Uterus (tissue), 4 donors: ENCODE data around the gene FOLR3. TPM values are rescaled to one million over a fixed set of nuclear protein-coding genes. Genes with fewer than 3 reads are reported as not detected.
"Not testable (repeated sequence)": the region's sequence is repeated elsewhere in the genome, so short reads cannot be mapped to it uniquely, and the experiment has no call there.

Source experiments
- DNase-seq, 2 donors: peaks; one replicate each; pipeline ENCODE4 v3.0.0-alpha.2; 2019 to 2020
- H3K27ac ChIP-seq, 2 donors: fragments of 200-600 bp; sonication (generic); 1 replicate in 1 of 2; 2 replicates in 1 of 2; pipeline ENCODE4 v1.5.1; 2016 to 2018
- H3K27me3 ChIP-seq, 2 donors: fragments of 200-600 bp; sonication (generic); one replicate each; pipeline ENCODE4 v1.5.1; 2018 to 2019; ENCODE audit warnings: control low read depth in 1 of 2
- H3K36me3 ChIP-seq, 2 donors: fragments of 200-600 bp; sonication (generic); one replicate each; pipeline ENCODE4 v1.5.1; 2019; ENCODE audit warnings: control low read depth in 1 of 2
- H3K4me1 ChIP-seq, 2 donors: fragments of 200-600 bp; sonication (generic); one replicate each; pipeline ENCODE4 v1.5.1; 2018 to 2019; ENCODE audit warnings: control low read depth in 1 of 2
- H3K4me3 ChIP-seq, 2 donors: fragments of 200-600 bp; sonication (generic); 1 replicate in 1 of 2; 2 replicates in 1 of 2; pipeline ENCODE4 v1.5.1; 2018 to 2019; ENCODE audit warnings: mild to moderate bottlenecking in 1 of 2
- H3K9me3 ChIP-seq, 2 donors: fragments of 200-600 bp; sonication (generic); one replicate each; pipeline ENCODE4 v1.5.1; 2019; ENCODE audit warnings: control low read depth in 1 of 2
- CTCF ChIP-seq, 4 experiments: fragments of 200-600 bp in 2 of 4; fragments of 450-650 bp in 2 of 4; sonication (generic) in 2 of 4; IDR thresholded peaks; one replicate each; pipeline ENCODE4 v1.5.1; 2016 to 2019; ENCODE audit warnings: antibody characterized with exemption in 4 of 4, mild to moderate bottlenecking in 2 of 4, moderate library complexity in 1 of 4
- POLR2A ChIP-seq, 2 donors: fragments of 450-650 bp; IDR thresholded peaks; one replicate each; pipeline ENCODE4 v1.6.1; 2016; ENCODE audit warnings: antibody characterized with exemption in 2 of 2, mild to moderate bottlenecking in 1 of 2, moderate library complexity in 1 of 2
- intact Hi-C: fragments of 100-400 bp; cut with DNase I; formaldehyde crosslinking; loops from one replicate; pipeline ENCODE4 v1.15.1; 2023; ENCODE audit warnings: low total_unique reads
- total RNA-seq, 4 donors: library from RNA; depleted of rRNA in 3 of 4; stranded (reverse); fragments of >200 nt in 3 of 4; gene quantifications; one replicate each; pipeline versions ENCODE4 v1.1.0 to v1.2.4, GENCODE V29; 2014 to 2023
- donor health status: DM: yes; HTN: yes; CAD: no.

FOLR3 gene
- total RNA-seq, 4 donors from 2014 or later = not detected

- Histone ChIP-seq H3K4me3 (no peak overlapping the region), H3K27ac (no peak overlapping the region), H3K36me3 (no peaks in the 10 kb centered on the region), H3K9me3 (no peaks in the 10 kb centered on the region), H3K27me3 (peaks cover 0 to 3% of the 10 kb centered on the region in 2 donors), H3K4me1 (no peaks in the 10 kb centered on the region)
- intact Hi-C loops = no loop called here
- TF ChIP-seq POLR2A (IDR thresholded peaks at IDR 0.05) (no peak), CTCF (IDR thresholded peaks at IDR 0.05) (no peak)
- DNase-seq = no peak
Observed at GRCh38 chr11:72160319-72160718, 24.8 kb downstream of the FOLR3 start.

GRCh38 chr11:72162891-72163492 lies 27.5 kb downstream of the FOLR3 start:
- no peak overlapping the region for H3K27ac ChIP-seq
- H3K4me3 ChIP-seq = no peak overlapping the region
- intact Hi-C loops = no loop called here
- DNase-seq = no peak
- no peak for TF ChIP-seq CTCF (IDR thresholded peaks at IDR 0.05)
- TF ChIP-seq POLR2A (IDR thresholded peaks at IDR 0.05) = no peak
- H3K36me3 ChIP-seq = no peaks in the 10 kb centered on the region
- H3K9me3 ChIP-seq = no peaks in the 10 kb centered on the region
- H3K4me1 ChIP-seq = no peaks in the 10 kb centered on the region
- peaks cover 0 to 3% of the 10 kb centered on the region in 2 donors for H3K27me3 ChIP-seq

- H3K4me3 ChIP-seq, DNase-seq, H3K4me1 ChIP-seq, H3K27ac ChIP-seq, H3K9me3 ChIP-seq, intact Hi-C loops, H3K36me3 ChIP-seq, H3K27me3 ChIP-seq: not testable (repeated sequence)
Observed at GRCh38 chr11:72164187-72164586, 28.7 kb downstream of the FOLR3 start.

- H3K27ac ChIP-seq, intact Hi-C loops, H3K9me3 ChIP-seq, H3K4me1 ChIP-seq, H3K27me3 ChIP-seq, H3K36me3 ChIP-seq, DNase-seq, H3K4me3 ChIP-seq: not testable (repeated sequence)
Observed at GRCh38 chr11:72169046-72169555, 33.6 kb downstream of the FOLR3 start.

- H3K4me3 ChIP-seq, H3K9me3 ChIP-seq, intact Hi-C loops, H3K27ac ChIP-seq, H3K4me1 ChIP-seq, DNase-seq, H3K36me3 ChIP-seq, H3K27me3 ChIP-seq: not testable (repeated sequence)
Observed at GRCh38 chr11:72169754-72170153, 34.2 kb downstream of the FOLR3 start.

GRCh38 chr11:72172043-72172442 lies 36.5 kb downstream of the FOLR3 start:
- DNase-seq, H3K4me3 ChIP-seq, H3K36me3 ChIP-seq, H3K4me1 ChIP-seq, H3K27me3 ChIP-seq, H3K9me3 ChIP-seq, intact Hi-C loops, H3K27ac ChIP-seq: not testable (repeated sequence)

- Histone ChIP-seq H3K27me3 (no peaks in the 10 kb centered on the region), H3K27ac (no peak overlapping the region), H3K4me1 (no peaks in the 10 kb centered on the region), H3K36me3 (no peaks in the 10 kb centered on the region), H3K4me3 (no peak overlapping the region), H3K9me3 (no peaks in the 10 kb centered on the region)
- TF ChIP-seq CTCF (IDR thresholded peaks at IDR 0.05) (no peak), POLR2A (IDR thresholded peaks at IDR 0.05) (no peak)
- intact Hi-C loops = no loop called here
- DNase-seq = no peak
Observed at GRCh38 chr11:72173291-72173690, 37.8 kb downstream of the FOLR3 start.
